ENCODE measurements around the gene ELMO3. TPM values are rescaled to one million over a fixed set of nuclear protein-coding genes. Genes with fewer than 3 reads are reported as not detected.

The ELMO3 gene
- total RNA-seq, 1 experiment from 2014 or later, result 8.6 TPM

GRCh38 chr16:67150047-67150832 lies 48.7 kb upstream of the ELMO3 start:
- H3K9me3 ChIP-seq (ENCODE audit: control insufficient read depth, low read depth, low read length), result no peaks in the 10 kb centered on the region
- no peak overlapping the region for H2BK5ac ChIP-seq (ENCODE audit: insufficient read length, low read length)
- Mint-ChIP-seq H3K4me3 (peak overlapping the region; percentile 65 to 80), H3K4me1 (peaks cover 10 to 15% of the 10 kb centered on the region in 2 experiments), H3K27me3 (ENCODE audit: low read depth) (peaks cover 43% of the 10 kb centered on the region), H3K27ac (no peak overlapping the region), H3K9me3 (peaks cover 0 to 5% of the 10 kb centered on the region in 2 experiments; a peak in 3 of 5 replicates), H3K36me3 (ENCODE audit: insufficient read depth in 1 of 3, low read depth in 3 of 3) (peaks cover 10 to 38% (median 36%) of the 10 kb centered on the region in 3 experiments)
- H2BK12ac ChIP-seq (ENCODE audit: insufficient read length, low read depth, low read length), result no peak overlapping the region
- H3K23ac ChIP-seq (ENCODE audit: insufficient read length, low read depth, low read length), result no peak overlapping the region
- peak; percentile 80; the same call in 2 of the 3 replicates for TF ChIP-seq CTCF (conservative IDR thresholded peaks at IDR 0.05)
- no peaks in the 10 kb centered on the region for H3K4me1 ChIP-seq (ENCODE audit: insufficient read depth, low read length)
- peaks cover 15% of the 10 kb centered on the region for H3K23me2 ChIP-seq (ENCODE audit: insufficient read length, low read depth, low read length, poor library complexity, severe bottlenecking)
- no peak overlapping the region for H3T11ph ChIP-seq (ENCODE audit: low read length)
- H2AFZ ChIP-seq (ENCODE audit: low read length), result no peak overlapping the region
- no CpG with 5 or more reads among the region's 94 CpGs for WGBS (ENCODE audit: extremely low coverage, insufficient read length, low lambda C conversion rate)
- H2BK15ac ChIP-seq (ENCODE audit: low read depth, low read length), result no peak overlapping the region
- no peaks in the 10 kb centered on the region for H3K79me1 ChIP-seq (ENCODE audit: insufficient read depth, low read depth, low read length, poor library complexity, severe bottlenecking)
- DNase-seq, result peak; percentile 84
- no peaks in the 10 kb centered on the region for H3K79me2 ChIP-seq (ENCODE audit: insufficient read depth, low read length)
- H4K20me1 ChIP-seq (ENCODE audit: control insufficient read depth, insufficient read depth, insufficient read length), result no peaks in the 10 kb centered on the region
- no peak overlapping the region for H3K56ac ChIP-seq (ENCODE audit: insufficient read length, low read depth, low read length)
- H3K4ac ChIP-seq (ENCODE audit: low read depth, low read length), result no peak overlapping the region
- H4K8ac ChIP-seq (replicated peaks; ENCODE audit: insufficient read length, low read depth, low read length), result no peak overlapping the region
- H3K4me2 ChIP-seq (ENCODE audit: insufficient read depth, insufficient read length, low read length), result peak overlapping the region; percentile 65
- H4K91ac ChIP-seq (ENCODE audit: insufficient read length, low read depth, low read length), result no peak overlapping the region
- H2AK5ac ChIP-seq (ENCODE audit: insufficient read length, low read length), result no peak overlapping the region
- H3K14ac ChIP-seq (ENCODE audit: insufficient read depth, low read length), result no peak overlapping the region; the same call in 1 of the 2 replicates
- H4K5ac ChIP-seq (ENCODE audit: insufficient read length, low read depth, low read length), result no peak overlapping the region
- H3K27me3 ChIP-seq (ENCODE audit: insufficient read depth, low read length), result peaks cover 27% of the 10 kb centered on the region
- H3K18ac ChIP-seq (ENCODE audit: insufficient read length, low read depth, low read length), result peak overlapping the region; percentile 46
- no peak overlapping the region for H2BK20ac ChIP-seq (ENCODE audit: low read depth, low read length, poor library complexity, severe bottlenecking)
- no peak overlapping the region for H2BK120ac ChIP-seq (ENCODE audit: low read depth, low read length, poor library complexity, severe bottlenecking)
- no peak overlapping the region for H3K9ac ChIP-seq (ENCODE audit: extremely low read depth, insufficient read length, low read length)
- H3K27ac ChIP-seq (ENCODE audit: insufficient read length, low read depth, low read length), result no peak overlapping the region

Data from H9 (cell line).